ENCODE measurements around the gene USP12. TPM values are rescaled to one million over a fixed set of nuclear protein-coding genes. Genes with fewer than 3 reads are reported as not detected.
"Not testable (repeated sequence)": the region's sequence is repeated elsewhere in the genome, so short reads cannot be mapped to it uniquely, and the experiment has no call there.

USP12 gene, protein sequence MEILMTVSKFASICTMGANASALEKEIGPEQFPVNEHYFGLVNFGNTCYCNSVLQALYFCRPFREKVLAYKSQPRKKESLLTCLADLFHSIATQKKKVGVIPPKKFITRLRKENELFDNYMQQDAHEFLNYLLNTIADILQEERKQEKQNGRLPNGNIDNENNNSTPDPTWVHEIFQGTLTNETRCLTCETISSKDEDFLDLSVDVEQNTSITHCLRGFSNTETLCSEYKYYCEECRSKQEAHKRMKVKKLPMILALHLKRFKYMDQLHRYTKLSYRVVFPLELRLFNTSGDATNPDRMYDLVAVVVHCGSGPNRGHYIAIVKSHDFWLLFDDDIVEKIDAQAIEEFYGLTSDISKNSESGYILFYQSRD
- 9.9 and 11.5 TPM in 2 replicates for polyA plus RNA-seq (2014; cell fraction: cytosol; rRNA removed)
- 9.3 and 10.7 TPM in 2 replicates for polyA plus RNA-seq (2014; cell fraction: nucleus; rRNA removed)

DNA sequence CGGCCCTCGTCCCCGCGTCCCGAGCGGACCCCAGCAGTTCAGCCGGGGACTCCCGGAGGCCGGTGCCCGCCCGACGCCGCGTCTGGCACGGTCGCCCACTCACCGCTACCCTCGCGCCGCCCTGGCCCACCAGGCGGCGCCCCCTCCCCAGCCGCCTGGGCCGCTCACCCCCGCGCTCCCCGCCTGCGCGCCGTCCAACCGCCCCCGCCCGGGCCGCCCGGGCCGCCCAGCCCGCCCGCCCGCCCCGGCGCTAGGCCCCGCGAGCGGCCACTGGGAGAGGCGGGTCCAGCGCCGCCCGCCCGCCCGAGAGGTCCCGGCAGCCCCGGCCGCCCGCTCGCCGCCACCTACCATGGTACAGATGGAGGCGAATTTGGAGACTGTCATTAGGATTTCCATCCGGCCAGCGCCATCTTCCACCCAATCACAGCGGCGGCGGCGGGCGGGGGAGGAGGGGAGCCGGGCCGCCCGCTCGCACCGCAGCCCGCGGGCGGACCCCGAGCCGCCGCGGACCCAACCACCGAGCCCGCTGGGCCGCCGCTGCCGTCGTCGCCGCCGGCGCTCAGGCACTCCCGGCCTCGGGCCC is at the start of gene USP12:
USP12 (minus strand) TSS at position 568 of the 583 bp plus-strand sequence; CDS start at position 396, 172 bp downstream.
- peak; percentile 24 for DNase-seq (ENCODE audit: low spot score)

DNA sequence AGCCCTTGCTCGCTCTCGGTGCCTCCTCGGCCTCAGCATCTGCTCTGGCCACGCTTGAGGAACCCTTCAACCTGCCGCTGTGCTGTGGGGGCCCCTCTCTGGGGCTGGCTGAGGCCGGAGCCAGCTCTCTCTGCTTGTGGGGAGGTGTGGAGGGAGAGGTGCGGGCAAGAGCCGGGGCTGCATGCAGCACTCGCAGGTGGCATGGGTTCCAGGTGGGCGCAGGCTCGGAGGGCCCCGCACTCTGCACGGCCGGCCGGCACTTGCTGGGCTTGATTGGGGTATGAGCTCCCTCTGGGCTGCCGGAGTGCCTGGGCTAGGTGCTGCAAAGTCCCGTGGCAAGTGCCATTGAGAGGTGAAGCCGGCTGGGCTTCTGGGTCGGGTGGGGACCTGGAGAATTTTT is 48.0 kb upstream of the USP12 start:
- no peak for DNase-seq (ENCODE audit: low spot score)

DNA sequence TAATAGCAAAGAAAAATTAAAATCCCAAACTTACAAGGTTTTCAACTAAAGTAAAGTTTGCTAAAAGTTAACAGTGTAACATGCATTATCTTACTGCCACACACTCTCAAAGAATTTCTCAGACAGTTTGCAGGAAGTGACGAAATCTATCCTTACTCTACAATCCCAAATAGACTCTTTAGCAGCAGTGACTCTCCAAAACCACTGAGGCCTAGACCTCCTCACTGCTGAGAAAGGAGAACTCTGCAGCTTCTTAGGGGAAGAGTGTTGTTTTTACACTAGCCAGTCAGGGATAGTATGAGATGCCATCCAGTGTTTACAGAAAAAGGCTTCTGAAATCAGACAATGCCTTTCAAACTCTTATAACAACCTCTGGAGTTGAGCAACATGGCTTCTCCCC is 47.2 kb upstream of the USP12 start:
- DNase-seq (ENCODE audit: low spot score), result not testable (repeated sequence)

DNA sequence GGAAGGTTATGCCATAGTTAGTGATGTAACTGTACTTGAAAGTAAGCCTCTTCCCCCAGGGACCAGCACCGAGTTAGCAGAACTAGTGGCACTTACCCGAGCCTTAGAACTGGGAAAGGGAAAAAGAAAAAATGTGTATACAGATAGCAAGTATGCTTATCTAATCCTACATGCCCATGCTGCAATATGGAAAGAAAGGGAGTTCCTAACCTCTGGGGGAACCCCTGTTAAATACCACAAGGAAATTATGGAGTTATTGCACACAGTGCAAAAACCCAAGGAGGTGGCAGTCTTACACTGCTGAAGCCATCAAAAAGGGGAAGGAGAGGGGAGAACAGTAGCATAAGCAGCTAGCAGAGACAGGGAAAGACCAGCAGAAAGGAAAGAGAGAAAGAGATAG is 46.2 kb upstream of the USP12 start:
- not testable (repeated sequence) for DNase-seq (ENCODE audit: low spot score)

DNA sequence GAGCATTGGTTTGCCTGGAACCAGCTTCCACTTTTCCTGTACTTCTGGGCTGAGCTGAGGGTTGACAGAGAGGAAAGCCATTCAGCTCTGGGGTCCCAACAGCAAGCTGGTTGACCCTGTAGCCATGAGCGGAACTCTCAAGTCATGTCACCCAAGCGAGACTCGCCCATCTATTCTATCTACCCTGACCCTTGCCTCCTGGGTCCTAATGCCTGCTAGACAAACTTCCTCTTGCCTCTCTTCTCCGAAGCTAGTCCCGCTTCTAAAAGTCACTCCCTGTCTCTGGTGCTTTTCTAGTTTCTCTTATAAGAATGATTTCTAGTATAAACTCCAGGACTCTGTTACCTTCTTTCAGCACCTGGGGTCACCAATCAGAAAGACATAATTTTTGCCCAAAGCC is 41.8 kb upstream of the USP12 start:
- DNase-seq (ENCODE audit: low spot score), result not testable (repeated sequence)

DNA sequence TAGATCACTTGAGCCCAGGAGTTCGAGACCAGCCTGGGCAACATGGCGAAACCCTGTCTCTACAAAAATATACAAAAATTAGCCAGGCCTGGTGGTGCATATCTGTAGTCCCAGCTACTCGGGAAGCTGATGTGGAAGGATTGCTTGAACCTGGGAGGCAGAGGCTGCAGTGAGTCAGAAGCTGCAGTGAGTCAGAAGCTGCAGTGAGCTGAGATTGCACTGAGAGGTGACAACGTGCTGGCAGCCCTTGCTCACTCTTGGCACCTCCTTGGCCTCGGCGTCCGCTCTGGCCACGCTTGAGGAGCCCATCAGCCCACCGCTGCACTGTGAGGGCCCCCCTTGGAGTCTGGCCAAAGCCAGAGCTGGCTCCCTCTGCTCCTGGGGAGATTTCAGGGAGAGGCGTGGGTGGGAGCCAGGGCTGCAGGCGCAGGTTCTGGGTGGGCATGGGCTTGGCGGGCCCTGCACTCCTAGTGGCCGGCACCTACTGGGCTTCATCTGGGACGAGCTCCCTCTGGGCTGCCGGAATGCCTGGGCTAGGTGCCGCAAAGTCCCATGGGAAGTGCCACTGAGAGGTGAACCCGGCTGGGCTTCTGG is 40.3 kb upstream of the USP12 start:
- DNase-seq (ENCODE audit: low spot score), result no peak

DNA sequence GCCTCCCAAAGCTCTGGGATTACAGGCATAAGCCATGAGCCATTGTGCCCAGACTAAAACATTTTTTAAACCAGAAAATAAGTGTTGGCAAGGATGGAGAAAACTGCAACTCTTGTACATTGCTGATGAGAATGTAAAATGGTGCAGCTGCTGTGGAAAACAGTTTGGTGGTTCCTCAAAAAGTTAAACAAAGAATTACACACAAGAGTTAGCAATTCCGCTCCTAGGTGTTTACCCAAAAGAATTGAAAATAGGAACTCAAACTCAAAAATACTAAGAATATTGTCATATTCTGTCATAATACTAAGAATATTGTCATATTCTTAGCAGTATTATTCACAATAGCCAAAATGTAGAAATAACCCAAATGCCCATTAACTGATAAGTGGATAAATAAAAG is 39.7 kb upstream of the USP12 start:
- no peak for DNase-seq (ENCODE audit: low spot score)

DNA sequence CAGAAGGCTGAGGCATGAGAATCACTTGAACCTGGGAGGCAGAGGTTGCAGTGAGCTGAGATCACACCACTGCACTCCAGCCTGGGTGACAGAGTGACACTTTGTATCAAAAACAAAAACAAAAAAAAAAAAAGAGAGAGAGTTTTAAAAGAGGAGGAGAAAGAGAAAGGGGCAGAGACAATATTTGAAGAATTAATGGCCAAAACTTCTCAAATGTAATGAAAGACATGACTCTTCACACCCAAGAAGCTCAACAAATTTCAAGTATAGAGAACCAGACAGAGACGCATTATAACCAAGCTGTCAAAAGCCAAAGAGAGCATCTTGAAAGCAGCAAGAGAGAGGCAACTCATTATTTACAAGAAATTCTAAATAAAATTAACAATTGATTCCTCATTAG is 36.9 kb upstream of the USP12 start:
- DNase-seq (ENCODE audit: low spot score), result no peak

DNA sequence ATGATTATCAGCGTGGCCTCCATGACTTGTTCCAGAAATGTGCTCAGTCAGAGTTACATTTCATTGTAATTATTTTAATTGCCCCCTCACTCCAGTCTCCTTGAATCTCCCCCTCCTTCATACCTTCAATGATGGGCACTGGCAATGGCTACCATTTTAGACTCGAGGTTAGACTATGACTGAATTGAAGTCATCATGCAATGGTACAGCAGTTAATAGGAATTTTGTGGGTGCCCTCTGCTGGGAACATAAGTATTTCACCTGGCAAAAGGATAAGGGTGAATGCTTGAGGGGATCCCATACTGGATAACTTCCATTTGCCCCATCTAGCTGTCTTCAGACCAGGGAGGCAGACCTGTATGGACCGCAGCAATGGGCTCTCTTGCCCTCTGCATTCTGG is 32.2 kb upstream of the USP12 start:
- DNase-seq (ENCODE audit: low spot score), result no peak

DNA sequence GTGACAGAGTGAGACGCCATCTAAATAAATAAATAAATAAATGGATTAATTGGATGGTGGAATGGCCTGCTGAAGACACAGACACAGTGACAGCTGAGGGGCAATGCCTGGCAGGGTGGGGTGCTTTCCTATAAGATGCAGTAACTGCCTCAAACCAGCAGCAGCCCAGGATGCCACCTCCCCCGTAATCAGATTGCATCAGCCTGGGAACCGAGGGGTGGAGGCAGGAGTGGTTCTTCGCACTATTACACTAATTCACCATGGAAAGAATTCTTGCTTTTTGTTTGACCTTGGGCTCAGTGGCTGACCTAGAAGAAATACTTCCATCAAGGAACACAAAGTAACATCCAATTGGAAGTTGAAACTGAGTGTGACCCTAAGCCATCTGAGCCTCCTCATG is 31.6 kb upstream of the USP12 start:
- DNase-seq (ENCODE audit: low spot score), result no peak

DNA sequence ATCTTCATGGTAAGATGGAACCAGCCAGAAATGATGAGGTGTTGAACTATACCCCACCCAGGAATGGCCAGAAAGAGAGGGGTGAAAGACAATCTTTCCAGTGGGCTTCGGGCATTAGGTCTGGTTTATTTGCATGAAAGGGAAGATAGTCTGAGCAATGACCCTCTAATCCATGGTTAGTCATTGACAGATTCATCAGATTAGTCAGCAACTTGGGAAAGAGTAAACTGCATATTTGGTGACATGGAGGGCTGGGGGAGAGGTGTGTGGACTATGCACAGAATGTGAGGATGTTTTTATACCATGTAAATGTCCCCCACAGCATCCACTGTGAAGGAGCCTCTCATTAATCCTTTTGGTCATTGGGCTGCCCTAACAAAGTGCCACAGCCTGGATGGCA is 30.1 kb upstream of the USP12 start:
- DNase-seq (ENCODE audit: low spot score), result no peak

DNA sequence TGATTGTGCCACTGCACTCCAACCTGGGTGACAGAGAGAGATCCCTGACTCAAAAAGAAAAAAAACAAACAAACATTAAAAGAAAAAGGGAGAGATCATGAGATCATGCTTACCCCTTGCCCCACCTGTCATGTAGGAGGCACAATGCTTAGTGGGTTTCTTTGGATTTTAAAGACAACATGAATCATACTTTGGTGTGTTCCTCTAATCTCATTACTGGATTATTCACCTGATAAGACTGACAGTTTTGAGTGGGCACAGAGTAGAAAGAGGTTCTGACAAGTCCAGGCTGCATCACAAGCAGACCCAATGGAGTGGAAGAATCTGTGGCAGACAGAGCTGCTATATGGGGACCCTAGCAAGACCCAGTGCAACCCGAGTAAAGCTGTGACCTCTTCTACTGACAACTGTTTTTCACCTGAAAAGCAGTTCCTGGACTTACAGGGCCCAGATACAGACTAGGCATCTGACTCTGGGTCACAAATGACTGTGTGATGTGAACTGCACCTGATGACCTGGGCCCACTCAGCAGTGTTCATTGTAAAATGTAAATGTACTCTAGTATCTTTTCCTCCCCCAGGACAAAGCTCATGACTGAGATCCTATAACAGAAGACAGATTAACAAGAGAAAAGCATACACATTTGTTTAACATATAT is 28.9 kb upstream of the USP12 start:
- no peak for DNase-seq (ENCODE audit: low spot score)

DNA sequence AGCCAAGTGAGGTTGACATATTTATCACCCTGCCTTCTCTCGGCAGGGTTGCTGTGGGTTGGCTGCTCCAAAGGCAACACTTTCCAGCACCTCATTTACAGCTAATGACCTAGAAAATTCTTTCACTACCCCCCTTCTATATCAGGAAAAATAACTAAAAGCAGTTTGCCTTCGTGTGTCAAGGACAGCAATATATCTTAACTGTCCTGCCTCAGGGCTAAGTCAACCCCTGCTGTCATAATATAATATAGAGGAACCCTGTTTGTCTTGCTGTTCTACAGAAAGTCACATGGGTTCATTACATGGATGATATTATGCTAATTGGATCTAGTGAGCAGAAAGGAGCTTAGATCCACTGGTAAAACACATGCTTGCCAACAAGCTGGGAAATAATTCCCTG is 28.1 kb upstream of the USP12 start:
- DNase-seq (ENCODE audit: low spot score), result no peak

DNA sequence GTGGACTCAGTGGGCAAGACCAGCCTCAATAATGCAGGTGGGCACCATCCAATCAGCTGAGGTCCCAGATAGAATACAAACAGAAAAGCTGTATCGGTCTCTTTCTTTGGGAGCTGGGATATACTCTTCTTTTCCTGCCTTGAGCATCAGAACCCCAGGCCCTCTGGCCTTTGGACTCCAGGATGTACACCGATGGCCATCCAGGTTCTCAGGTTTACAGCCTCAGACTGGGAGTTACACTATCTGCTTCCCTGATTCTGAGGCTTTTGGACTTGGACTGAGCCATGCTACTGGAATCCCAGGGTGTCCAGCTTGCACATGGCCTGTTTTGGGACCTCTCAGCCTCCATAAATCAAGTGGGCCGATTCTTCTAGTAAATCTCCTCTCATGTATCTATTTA is 27.6 kb upstream of the USP12 start:
- DNase-seq (ENCODE audit: low spot score), result no peak

DNA sequence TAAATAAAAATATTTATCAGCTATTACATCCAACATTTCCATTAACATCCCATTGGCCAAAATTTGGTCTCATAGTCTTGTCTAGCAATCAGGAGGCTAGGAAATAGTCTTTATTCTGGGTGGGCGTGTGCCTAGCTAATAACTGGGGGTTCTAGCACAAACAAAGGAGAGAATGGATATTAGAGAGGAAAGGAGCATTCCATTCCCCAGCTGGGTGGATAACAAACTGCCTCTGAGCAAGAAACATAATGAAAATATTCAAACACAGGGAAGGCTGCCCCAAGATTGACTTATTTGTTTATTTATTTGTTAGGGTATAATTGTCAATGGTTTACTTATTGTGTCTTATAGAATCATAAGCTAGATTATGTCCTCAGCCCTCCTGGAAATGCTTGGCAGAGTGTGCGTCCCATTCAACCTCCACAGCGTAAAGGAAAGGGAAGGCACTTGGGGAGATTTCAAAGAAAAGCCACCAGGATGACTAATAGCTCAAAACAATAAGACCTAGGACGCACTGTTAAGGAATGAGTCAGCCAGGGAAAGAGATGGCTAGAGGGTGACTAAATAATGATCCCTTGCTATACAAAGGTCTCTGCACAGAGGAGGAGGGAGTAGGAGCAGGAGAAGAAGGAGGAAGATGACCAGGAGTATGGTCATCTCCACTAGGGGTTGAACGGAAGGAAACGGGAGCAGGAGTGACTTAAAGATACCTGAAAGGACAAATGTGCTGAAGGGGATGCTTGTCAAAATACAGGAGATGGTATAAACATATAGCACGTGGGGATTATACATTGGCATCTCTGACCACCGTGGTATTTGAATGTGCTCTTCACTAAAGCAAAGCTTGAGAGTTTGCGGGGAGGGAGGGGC is 23.5 kb upstream of the USP12 start:
- DNase-seq (ENCODE audit: low spot score), result no peak

DNA sequence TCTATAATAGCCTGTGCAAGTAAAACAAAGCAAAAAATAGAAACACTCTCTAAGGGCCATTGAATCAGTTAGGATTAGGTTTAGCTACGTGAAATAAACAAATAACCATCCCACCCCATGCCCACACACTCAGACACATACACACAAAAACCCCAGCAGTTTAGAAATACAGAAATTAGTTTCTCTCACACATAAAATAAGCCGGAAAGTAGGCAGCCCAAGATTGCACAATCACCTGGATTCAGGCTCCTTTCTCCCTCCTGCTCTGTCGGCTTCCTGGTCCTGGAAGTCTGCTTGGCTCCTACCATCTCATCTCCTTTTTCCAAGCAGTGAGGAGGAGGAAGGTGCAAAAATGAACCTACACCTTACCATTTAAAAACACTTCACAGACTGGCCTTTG is 22.6 kb upstream of the USP12 start:
- DNase-seq (ENCODE audit: low spot score), result no peak

DNA sequence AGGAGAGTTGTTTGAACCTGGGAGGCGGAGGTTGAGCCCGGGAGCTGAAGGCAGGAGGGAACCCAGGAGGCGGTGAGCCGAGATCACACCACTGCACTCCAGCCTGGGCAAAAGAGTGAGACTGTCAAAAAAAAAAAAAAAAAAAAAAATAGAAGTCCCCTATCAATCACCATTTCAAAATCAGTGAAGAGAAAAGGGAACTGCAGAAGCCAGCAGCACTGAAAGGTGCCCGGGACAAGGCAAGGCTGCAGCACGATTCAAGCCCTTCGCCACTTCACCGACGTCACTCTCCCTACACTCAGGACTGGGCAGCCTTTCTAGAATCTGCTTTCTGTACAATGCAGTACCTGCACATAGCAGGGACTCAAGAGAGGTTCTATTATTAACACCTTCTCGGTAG is 21.9 kb upstream of the USP12 start:
- no peak for DNase-seq (ENCODE audit: low spot score)

DNA sequence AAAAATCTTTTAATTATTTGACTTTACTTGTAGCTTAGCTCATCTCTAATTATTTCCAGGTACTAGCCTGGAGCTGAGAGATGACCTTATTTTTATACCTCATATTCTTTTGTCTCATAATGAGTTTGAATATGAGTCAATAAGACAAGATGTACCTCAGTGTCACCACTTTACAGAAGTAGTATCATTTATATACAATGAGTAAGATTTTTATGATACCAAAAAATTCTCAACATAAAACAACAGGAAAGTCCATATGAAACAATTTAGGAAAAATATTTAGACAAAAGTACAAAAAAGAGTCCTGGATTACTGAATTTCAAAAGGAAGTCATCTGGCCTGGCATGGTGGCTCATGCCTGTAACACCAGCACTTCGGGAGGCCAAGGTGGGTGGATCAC is 21.4 kb upstream of the USP12 start:
- DNase-seq (ENCODE audit: low spot score), result no peak

DNA sequence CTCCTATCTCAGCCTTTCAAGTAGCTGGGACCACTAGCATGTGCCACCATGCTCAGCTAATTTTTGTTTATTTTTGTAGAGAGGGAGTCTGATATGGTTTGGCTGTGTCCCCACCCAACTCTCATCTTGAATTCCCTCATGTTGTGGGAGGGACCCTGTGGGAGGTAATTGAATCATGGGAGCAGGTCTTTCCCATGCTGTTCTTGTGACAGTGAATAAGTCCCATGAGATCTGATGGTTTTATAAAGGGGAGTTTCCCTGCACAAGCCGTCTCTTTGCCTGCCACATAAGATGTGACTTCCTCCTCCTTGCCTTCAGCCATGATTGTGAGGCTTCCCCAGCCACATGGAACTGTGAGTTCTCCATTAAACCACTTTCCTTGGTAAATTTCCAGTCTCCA is 20.8 kb upstream of the USP12 start:
- not testable (repeated sequence) for DNase-seq (ENCODE audit: low spot score)

DNA sequence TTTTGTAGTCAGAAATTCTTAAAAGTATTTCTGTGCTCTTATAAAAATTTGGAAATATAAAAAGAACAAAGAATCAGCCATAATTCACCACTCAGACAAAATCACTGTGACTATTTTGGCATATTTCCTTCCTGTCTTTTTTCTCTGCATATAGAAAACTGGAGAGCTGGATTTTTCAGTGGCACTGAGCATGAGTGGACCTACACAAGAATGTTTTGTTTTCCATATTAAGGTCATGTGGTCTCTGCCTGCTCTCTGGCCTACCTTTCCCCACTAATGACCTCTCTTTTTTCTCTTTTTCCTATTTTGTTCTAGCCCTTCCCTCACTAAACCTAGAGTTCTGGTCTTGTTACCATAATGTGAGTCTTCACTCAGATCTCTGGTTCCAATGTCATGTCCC is 17.6 kb upstream of the USP12 start:
- no peak for DNase-seq (ENCODE audit: low spot score)

DNA sequence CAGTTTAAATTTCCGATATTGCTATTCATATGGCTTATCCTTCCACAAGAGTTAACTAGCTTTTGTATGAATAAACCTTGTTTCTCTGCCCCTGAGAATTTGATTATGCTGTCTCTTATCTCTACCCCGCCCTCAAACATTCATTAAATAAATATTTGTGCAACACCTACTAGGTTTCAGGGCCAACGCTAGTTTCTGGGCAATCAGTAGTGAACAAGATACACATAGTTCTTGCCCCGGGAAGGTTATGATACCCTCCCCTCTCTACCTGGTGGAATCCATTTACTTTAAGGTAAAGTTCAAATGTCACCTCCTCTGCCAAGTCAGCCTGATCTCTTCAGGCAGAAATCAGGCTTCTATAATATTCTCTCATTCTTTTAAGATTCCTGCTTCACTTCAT is 16.6 kb upstream of the USP12 start:
- DNase-seq (ENCODE audit: low spot score), result no peak
